IPS DF 6.9 (cell line): Measurements from ENCODE around the gene THSD4.
"Not testable (repeated sequence)": the region's sequence is repeated elsewhere in the genome, so short reads cannot be mapped to it uniquely, and the experiment has no call there.

ENCODE experiments used
- DNase-seq: peaks from one replicate; pipeline ENCODE4 v3.0.0-alpha.2; 2013; ENCODE audit warnings: low read depth, low spot score
- H3K27ac ChIP-seq: one replicate; pipeline ENCODE4 v1.5.1; 2013; ENCODE audit warnings: low read length, control low read depth
- H3K27me3 ChIP-seq: 2 replicates; pipeline ENCODE4 v1.6.1; 2013; ENCODE audit warnings: mild to moderate bottlenecking, low read length; ENCODE audit not compliant: control insufficient read depth, insufficient read depth
- H3K36me3 ChIP-seq: 2 replicates; pipeline ENCODE4 v1.6.1; 2013; ENCODE audit warnings: low read length; ENCODE audit not compliant: control insufficient read depth, insufficient read depth
- H3K4me1 ChIP-seq: 2 replicates; pipeline ENCODE4 v1.6.1; 2013; ENCODE audit warnings: low read length; ENCODE audit not compliant: control insufficient read depth, insufficient read depth
- H3K4me3 ChIP-seq: 2 replicates; pipeline ENCODE4 v1.5.1; 2013; ENCODE audit warnings: mild to moderate bottlenecking, low read length
- H3K9me3 ChIP-seq: 2 replicates; pipeline ENCODE4 v1.6.1; 2013; ENCODE audit warnings: low read length, inconsistent platforms; ENCODE audit not compliant: control insufficient read depth, insufficient read depth
- WGBS: extraction: QIAGEN DNeasy Blood & Tissue Kit; methylation state at CpG from one replicate; pipeline ENCODE4 v1.1.7; 2013; ENCODE audit warnings: mixed read lengths, missing lambda C conversion rate; ENCODE audit not compliant: insufficient read length, insufficient coverage; 5-methylcytosine and 5-hydroxymethylcytosine counted together

The THSD4 gene

GRCh38 chr15:71426792-71427191 lies 311.5 kb downstream of the THSD4 start:
- no peaks in the 10 kb centered on the region for H3K9me3 ChIP-seq
- no peak overlapping the region for H3K4me3 ChIP-seq
- H3K27ac ChIP-seq = no peak overlapping the region
- H3K36me3 ChIP-seq = no peaks in the 10 kb centered on the region
- no peaks in the 10 kb centered on the region for H3K27me3 ChIP-seq
- no CpG with 5 or more reads among the region's 2 CpGs for WGBS
- no peak for DNase-seq
- H3K4me1 ChIP-seq = no peaks in the 10 kb centered on the region

- no peaks in the 10 kb centered on the region for H3K27me3 ChIP-seq
- no peak for DNase-seq
- H3K27ac ChIP-seq = no peak overlapping the region
- H3K9me3 ChIP-seq = no peaks in the 10 kb centered on the region
- no peak overlapping the region for H3K4me3 ChIP-seq
- WGBS = no CpG with 5 or more reads among the region's 2 CpGs
- H3K36me3 ChIP-seq = no peaks in the 10 kb centered on the region
- no peaks in the 10 kb centered on the region for H3K4me1 ChIP-seq
These were observed 315.5 kb downstream of the THSD4 start for GRCh38 chr15:71430782-71431181.

- Histone ChIP-seq H3K27me3 (no peaks in the 10 kb centered on the region), H3K9me3 (no peaks in the 10 kb centered on the region), H3K4me1 (no peaks in the 10 kb centered on the region), H3K36me3 (no peaks in the 10 kb centered on the region), H3K4me3 (no peak overlapping the region), H3K27ac (no peak overlapping the region)
- DNase-seq = no peak
- WGBS = no CpG with 5 or more reads among the region's 8 CpGs
These were observed 316.4 kb downstream of the THSD4 start for GRCh38 chr15:71431343-71432336.

GRCh38 chr15:71433402-71433801 lies 318.1 kb downstream of the THSD4 start:
- Histone ChIP-seq H3K27me3 (no peaks in the 10 kb centered on the region), H3K4me1 (no peaks in the 10 kb centered on the region), H3K36me3 (no peaks in the 10 kb centered on the region), H3K4me3 (no peak overlapping the region), H3K9me3 (no peaks in the 10 kb centered on the region), H3K27ac (no peak overlapping the region)
- WGBS = no CpG with 5 or more reads among the region's 1 CpG
- DNase-seq = no peak

- Histone ChIP-seq H3K9me3 (no peaks in the 10 kb centered on the region), H3K27ac (no peak overlapping the region), H3K4me1 (no peaks in the 10 kb centered on the region), H3K36me3 (no peaks in the 10 kb centered on the region), H3K4me3 (no peak overlapping the region), H3K27me3 (no peaks in the 10 kb centered on the region)
- DNase-seq = no peak
- WGBS = no CpG with 5 or more reads among the region's 2 CpGs
These were observed 319.5 kb downstream of the THSD4 start for GRCh38 chr15:71434774-71435173.

GRCh38 chr15:71435552-71435951 lies 320.3 kb downstream of the THSD4 start:
- no peaks in the 10 kb centered on the region for H3K27me3 ChIP-seq
- no CpG with 5 or more reads among the region's 6 CpGs for WGBS
- H3K27ac ChIP-seq = no peak overlapping the region
- H3K4me1 ChIP-seq = no peaks in the 10 kb centered on the region
- no peak for DNase-seq
- no peaks in the 10 kb centered on the region for H3K9me3 ChIP-seq
- no peak overlapping the region for H3K4me3 ChIP-seq
- no peaks in the 10 kb centered on the region for H3K36me3 ChIP-seq

- no peaks in the 10 kb centered on the region for H3K36me3 ChIP-seq
- WGBS = no CpG with 5 or more reads among the region's 3 CpGs
- H3K4me1 ChIP-seq = no peaks in the 10 kb centered on the region
- no peak overlapping the region for H3K4me3 ChIP-seq
- DNase-seq = no peak
- H3K27me3 ChIP-seq = no peaks in the 10 kb centered on the region
- H3K27ac ChIP-seq = no peak overlapping the region
- H3K9me3 ChIP-seq = no peaks in the 10 kb centered on the region
These were observed 321.6 kb downstream of the THSD4 start for GRCh38 chr15:71436854-71437253.

GRCh38 chr15:71437404-71437803 lies 322.1 kb downstream of the THSD4 start:
- WGBS = no CpG with 5 or more reads among the region's 3 CpGs
- DNase-seq = no peak
- no peak overlapping the region for H3K4me3 ChIP-seq
- no peaks in the 10 kb centered on the region for H3K9me3 ChIP-seq
- H3K27me3 ChIP-seq = no peaks in the 10 kb centered on the region
- no peak overlapping the region for H3K27ac ChIP-seq
- no peaks in the 10 kb centered on the region for H3K36me3 ChIP-seq
- no peaks in the 10 kb centered on the region for H3K4me1 ChIP-seq

GRCh38 chr15:71437919-71438318 lies 322.6 kb downstream of the THSD4 start:
- H3K9me3 ChIP-seq = no peaks in the 10 kb centered on the region
- H3K27me3 ChIP-seq = no peaks in the 10 kb centered on the region
- no peaks in the 10 kb centered on the region for H3K36me3 ChIP-seq
- no peak for DNase-seq
- no peak overlapping the region for H3K4me3 ChIP-seq
- H3K4me1 ChIP-seq = no peaks in the 10 kb centered on the region
- no CpG with 5 or more reads among the region's 4 CpGs for WGBS
- H3K27ac ChIP-seq = no peak overlapping the region

GRCh38 chr15:71439478-71439877 lies 324.2 kb downstream of the THSD4 start:
- H3K4me1 ChIP-seq, H3K27ac ChIP-seq: not testable (repeated sequence)
- no CpG with 5 or more reads among the region's 2 CpGs for WGBS

More at GRCh38 chr15:71439478-71439877, 324.2 kb downstream of the THSD4 start:
- not testable (repeated sequence) for H3K4me3 ChIP-seq, H3K27me3 ChIP-seq, DNase-seq, H3K36me3 ChIP-seq, H3K9me3 ChIP-seq
